GM21825 (cell line): ENCODE results near the gene OR14A16.

Experiments used
- ATAC-seq: cut with Tn5 transposase; IDR thresholded peaks from one replicate; pipeline ENCODE4 v1.9.1; 2021; ENCODE audit warnings: mild to moderate bottlenecking, moderate library complexity; ENCODE audit not compliant: unreplicated experiment

OR14A16 gene

GRCh38 chr1:247824023-247824422 lies at the start of gene OR14A16:
OR14A16 (minus strand) TSS chr1:247824119; CDS start chr1:247815729, 8,390 bp downstream.
- no peak for ATAC-seq

- no peak for ATAC-seq
Measured at GRCh38 chr1:247865416-247865815, 41.5 kb upstream of the OR14A16 start.

GRCh38 chr1:247864644-247865043 lies 40.7 kb upstream of the OR14A16 start:
- no peak for ATAC-seq

- ATAC-seq = no peak
Measured at GRCh38 chr1:247862756-247863155, 38.8 kb upstream of the OR14A16 start.

GRCh38 chr1:247857985-247858619 lies 34.2 kb upstream of the OR14A16 start:
- no peak for ATAC-seq

- peak; percentile 56 for ATAC-seq
Measured at GRCh38 chr1:247857069-247857984, 33.4 kb upstream of the OR14A16 start, which contains the start of gene TRIM58. TRIM58 (plus strand) TSS chr1:247857187; CDS start chr1:247857247, 60 bp downstream.

GRCh38 chr1:247855911-247856310 lies 32.0 kb upstream of the OR14A16 start:
- no peak for ATAC-seq

DNA sequence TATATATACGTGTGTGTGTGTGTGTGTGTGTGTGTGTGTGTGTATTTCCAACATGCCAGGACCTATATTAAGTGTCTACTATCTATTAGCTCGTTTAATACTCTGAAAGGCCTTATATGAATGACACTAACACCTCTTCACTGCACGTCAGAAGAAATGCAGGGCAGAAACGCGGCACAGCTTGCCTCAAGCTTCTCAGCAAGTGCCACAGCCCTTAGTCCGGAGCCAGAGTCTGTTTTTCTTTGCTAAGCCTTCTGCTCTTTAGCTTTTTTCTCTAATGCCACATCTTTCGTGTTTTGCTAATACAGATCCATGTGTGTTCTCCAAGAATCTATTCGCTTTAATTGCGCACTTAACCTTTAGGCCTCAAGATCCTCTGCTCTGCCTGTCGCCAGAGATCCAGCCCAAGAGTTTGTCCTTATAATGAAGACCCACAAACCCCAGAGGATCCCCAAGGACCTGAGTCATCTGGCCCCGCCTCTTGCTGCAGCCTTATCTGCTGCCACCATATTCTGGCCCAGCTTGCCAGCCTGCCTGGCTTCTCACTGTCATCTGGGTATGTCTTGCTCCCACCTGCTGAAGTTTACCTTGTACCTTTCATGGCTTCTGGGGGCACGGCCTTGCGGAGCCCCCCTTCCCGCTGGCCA lies 31.1 kb upstream of the OR14A16 start:
- no peak for ATAC-seq

DNA sequence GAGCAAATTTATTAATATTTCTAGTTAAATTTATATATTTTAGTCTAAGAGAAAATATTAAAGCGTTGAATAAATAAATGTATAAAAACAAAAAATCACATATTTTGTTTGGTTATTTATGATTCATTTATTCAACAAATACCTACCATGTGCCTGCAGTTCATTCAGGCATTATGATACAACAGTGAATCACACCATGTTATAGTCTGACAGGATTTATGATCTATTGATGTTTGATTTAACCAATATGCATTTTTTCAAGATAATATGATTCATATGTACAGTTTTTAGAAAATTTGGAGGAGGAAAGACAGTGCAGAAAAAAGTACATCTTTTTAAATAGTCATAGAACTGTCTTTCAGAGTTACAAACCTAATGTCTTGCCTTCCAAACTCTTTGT lies 25.7 kb upstream of the OR14A16 start:
- ATAC-seq = no peak

DNA sequence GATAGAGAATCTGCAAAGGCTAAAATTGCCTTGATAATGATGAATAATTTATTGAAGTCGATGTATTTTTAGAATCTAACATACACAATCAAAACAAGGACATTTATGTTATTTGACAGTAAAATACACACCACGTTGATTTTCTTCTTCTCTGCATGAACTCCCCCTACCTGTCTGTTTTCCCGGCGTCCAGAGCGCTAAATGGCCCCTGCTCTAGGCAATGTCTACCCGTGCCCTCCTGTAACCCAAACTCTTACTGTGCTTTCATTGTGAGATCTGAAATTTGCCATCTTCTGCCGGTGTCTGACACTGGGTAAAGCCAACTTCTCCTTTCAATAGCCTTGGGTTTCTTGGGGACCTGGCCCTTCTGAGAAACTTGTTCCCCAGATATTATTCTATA lies 24.4 kb upstream of the OR14A16 start:
- ATAC-seq = no peak

DNA sequence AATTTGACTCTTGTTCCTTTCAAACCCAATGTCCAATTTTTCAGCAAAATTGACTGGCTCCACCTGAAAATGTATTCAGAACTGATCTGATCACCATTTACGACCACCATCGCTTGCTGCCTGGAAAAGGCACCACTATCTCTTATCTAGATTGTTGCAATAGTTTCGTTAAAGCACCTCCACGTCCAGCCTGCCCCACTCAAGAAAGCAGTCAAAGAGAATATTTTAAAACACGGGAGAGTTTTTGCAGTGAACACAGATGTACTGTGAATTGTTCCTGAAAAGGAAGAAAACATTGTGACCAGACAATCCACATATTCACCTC lies 21.7 kb upstream of the OR14A16 start:
- no peak for ATAC-seq

DNA sequence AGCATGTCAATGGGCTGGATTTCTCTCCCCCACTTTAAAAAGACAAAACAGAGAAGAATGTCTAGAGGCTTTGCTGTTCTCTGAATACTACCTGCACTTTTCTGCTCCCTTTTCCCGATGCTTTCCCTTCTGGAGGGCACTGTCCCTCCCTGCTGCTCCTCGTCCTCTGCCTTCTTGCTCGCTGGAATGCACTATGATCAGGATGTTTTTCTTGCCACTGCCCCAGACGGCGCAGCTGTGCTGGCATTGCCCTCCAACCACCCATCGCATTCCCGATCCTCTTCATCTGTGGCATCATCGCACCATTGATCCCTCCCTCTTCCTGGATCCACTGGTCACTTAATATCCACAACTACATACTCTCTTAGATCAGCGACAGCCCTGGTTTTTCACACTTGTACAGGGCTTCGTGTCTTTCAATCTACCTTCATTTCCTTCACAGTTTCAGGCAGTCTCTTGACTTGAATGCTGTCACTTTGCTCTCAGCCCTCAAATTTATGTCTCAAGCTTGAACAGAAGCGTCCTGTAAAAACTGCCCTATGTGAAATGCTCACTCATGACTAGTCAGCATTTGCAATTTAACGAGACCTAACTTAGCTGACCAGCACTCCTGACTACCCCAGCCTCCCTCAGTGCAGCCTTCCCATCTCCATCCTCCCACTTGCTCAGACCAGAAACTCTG lies 21.2 kb upstream of the OR14A16 start:
- ATAC-seq = no peak

- no peak for ATAC-seq
Measured at GRCh38 chr1:247843411-247843810, 19.5 kb upstream of the OR14A16 start.

GRCh38 chr1:247841796-247842195 lies 17.9 kb upstream of the OR14A16 start, which contains the start of gene OR11L1:
OR11L1 (minus strand) TSS chr1:247841896; CDS start chr1:247841896, 0 bp downstream.
- no peak for ATAC-seq

- no peak for ATAC-seq
Measured at GRCh38 chr1:247840818-247841217, 16.9 kb upstream of the OR14A16 start.

GRCh38 chr1:247833601-247834000 lies 9.7 kb upstream of the OR14A16 start:
- ATAC-seq = no peak

DNA sequence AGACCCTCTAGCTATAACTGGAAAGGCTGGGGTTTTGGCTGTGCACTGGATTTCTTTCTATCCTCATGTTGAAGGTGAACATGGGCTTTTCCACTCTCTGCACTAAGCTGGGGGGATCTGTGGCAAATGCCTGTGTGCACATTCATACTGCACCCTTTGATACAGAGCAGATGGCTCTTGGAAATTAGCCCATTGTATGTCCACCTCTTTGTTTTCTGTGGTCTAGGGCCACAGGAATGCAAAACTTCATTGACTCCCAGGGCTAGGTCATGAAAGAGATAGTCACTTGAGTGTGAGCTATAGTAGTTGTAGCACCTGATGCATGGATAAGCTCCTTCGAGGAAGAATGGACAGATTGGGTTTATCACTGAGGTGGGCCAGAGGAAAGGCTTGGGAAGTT lies 5.7 kb upstream of the OR14A16 start:
- ATAC-seq = no peak

DNA sequence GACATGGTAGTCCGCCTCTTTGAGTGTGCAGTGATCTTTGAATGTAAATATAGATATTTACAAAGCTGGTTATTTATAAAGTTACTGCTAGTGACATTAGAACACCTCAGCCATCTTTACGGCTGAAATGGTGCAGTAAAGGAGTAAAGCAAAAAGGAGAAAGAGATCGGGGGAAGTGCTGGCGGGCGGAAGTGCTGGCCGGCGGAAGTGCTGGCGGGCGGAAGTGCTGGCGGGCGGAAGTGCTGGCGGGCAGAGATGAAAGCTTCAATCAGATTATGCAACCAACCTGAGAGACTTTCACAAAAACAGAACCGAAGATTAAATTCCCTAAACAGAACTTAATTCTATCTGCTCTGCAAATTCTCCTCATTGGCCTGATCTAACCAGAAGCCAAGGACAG lies 1.4 kb upstream of the OR14A16 start:
- no peak for ATAC-seq

DNA sequence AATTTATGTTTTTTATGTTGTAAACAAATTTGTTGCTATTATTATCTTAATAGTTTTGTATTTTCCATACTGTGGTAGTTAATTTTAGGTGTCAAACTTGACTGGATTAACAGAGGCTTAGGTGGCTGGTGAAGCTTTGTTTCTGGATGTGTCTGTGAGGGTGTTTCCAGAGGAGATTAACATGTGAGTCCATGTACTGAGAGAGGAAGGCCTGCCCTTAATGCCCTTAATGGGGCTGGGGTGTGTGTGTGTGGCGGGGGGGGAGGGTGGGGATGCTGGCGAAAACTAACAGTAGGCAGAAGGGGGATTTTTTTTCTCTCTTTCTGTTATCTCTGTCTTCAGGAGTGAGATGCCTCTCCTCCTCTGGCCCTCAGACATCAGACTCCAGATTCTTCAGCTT lies 1.9 kb downstream of the OR14A16 start:
- ATAC-seq = no peak

GRCh38 chr1:247812637-247813036 lies 11.3 kb downstream of the OR14A16 start:
- ATAC-seq = no peak

DNA sequence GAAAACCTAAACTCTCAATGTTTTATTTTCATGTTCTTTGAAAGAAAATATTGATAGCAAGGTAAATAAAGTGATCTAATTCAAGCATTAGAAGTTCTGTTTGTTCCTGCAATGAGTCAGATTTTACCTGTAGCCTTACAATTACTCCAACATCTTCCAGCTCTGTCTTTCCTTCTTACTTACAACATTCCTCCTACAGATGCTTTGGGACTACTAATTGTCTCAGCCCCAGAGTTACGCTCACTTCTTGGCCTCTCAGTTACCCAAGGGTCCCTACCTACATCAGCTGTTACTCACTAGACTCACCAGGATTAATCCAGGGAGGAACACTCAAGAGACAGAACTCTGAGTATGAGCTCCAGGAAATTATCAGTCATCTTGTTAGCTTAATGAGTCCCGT lies 26.4 kb downstream of the OR14A16 start:
- ATAC-seq = no peak
